ENCODE results near the gene CCDC107. TPM values are rescaled to one million over a fixed set of nuclear protein-coding genes. Genes with fewer than 3 reads are reported as not detected.

Gene CCDC107
- total RNA-seq, 3 donors from 2014 or later: 25.2 to 55.8 (median 35.8) TPM

DNA sequence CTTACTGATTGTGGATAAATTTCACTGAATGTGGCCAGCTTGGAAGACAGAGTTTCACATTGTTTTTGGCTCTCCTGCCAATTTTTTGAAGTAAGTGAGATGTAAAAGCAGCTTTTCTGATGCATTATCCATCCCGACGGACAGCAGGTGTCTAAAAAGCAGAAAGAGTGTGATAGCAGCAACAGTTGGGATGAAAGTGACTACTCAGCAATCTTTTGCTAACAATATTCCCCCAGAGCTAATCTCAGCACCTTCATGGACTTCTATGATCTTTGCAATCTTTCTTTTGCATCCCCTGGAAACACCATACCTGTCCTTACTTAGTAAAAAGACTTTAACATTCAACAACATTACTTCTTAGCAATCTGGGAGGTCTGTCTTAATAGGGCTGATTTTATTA lies 45.2 kb upstream of the CCDC107 start:
- Histone ChIP-seq H3K4me1 (ENCODE audit: low read depth) (peaks cover 3% of the 10 kb centered on the region), H3K4me3 (no peak overlapping the region), H3K36me3 (ENCODE audit: low read depth) (peaks cover 12% of the 10 kb centered on the region), H3K9me3 (no peaks in the 10 kb centered on the region)
- intact Hi-C loops (cut with DNase I, micrococcal nuclease): no loop called here
- TF ChIP-seq, protein P1, sequence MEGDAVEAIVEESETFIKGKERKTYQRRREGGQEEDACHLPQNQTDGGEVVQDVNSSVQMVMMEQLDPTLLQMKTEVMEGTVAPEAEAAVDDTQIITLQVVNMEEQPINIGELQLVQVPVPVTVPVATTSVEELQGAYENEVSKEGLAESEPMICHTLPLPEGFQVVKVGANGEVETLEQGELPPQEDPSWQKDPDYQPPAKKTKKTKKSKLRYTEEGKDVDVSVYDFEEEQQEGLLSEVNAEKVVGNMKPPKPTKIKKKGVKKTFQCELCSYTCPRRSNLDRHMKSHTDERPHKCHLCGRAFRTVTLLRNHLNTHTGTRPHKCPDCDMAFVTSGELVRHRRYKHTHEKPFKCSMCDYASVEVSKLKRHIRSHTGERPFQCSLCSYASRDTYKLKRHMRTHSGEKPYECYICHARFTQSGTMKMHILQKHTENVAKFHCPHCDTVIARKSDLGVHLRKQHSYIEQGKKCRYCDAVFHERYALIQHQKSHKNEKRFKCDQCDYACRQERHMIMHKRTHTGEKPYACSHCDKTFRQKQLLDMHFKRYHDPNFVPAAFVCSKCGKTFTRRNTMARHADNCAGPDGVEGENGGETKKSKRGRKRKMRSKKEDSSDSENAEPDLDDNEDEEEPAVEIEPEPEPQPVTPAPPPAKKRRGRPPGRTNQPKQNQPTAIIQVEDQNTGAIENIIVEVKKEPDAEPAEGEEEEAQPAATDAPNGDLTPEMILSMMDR (IDR thresholded peaks at IDR 0.05): no peak
- ATAC-seq (no peak), DNase-seq (no peak)

DNA sequence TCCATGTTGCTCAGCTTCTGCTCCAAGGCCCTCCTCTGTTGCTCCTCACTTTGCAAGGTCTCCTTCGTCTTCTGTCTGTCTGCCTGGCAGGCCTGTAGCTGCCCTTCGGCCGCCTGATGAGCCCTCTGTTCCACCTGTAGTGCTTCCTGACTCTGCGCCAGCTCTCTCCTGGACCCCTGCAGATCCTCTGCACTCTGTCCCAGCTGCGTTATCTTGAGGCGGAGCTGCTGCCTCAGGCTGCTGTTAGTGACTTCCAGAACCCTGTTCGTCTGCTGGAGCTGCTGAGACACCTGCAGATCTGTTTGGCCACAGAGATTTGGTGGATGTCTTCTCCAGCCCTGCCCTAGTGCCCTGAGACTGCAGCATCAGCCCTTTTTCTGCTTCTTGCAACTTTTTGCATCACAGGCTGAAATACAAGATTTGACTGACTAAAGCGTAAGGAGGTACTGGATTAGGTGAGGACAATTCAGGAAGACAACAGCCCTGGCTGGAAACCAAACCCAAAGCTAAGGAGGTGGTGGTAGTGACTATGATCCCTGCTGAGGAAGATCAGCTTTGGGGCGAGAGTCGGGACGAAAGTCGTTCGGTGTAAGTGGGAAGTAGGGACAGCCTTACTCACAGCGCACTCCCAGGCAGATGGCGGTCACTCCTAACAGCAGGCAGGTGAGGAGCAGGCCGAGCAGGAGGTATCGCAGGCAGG lies 42.0 kb upstream of the CCDC107 start:
- Histone ChIP-seq H3K36me3 (ENCODE audit: low read depth) (no peaks in the 10 kb centered on the region), H3K9me3 (no peaks in the 10 kb centered on the region), H3K4me3 (no peak overlapping the region), H3K4me1 (ENCODE audit: low read depth) (peaks cover 3% of the 10 kb centered on the region)
- intact Hi-C loops (cut with DNase I, micrococcal nuclease): no loop called here
- TF ChIP-seq, protein P1 (IDR thresholded peaks at IDR 0.05): no peak
- no peak for DNase-seq
- ATAC-seq: no peak

DNA sequence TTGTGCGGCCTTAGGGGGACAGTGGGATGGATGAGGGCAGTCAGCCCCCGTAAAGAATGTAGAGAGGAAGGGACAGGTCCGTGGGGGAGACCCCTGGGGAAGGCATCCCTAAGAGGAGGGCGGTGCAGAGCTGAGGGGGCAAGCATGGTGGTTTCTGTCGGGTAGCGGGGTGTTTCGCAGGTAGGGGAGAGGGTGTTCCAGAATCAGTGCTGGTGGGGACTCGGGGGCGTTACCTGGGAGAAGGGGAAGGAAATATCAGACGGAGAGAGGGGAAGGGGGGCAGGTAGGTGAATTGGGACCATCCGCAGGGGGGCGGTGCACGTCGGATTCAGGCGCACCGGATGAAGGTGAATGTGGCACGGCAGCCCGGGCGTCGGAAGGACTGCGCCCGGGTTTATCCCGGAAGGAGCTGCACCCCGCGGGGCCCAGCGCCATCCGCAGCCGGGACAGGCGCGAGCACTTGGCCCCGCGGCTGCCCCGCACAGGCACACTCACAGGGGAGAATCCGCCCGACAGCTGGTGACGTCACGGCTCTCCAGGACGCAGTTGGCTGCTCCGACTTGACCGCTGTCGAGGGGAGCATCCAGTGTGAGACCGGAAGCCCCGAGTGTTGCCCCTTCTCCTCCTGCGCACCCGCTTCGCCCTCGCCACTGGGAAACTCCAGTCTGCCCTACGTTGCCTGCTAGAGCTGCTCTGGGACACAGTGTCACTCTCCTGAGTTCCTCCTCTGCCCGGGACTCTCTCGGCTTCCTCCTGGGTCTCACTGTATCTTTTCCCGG lies 41.2 kb upstream of the CCDC107 start:
- peak; percentile 72 to 88 (median 75) for DNase-seq

DNA sequence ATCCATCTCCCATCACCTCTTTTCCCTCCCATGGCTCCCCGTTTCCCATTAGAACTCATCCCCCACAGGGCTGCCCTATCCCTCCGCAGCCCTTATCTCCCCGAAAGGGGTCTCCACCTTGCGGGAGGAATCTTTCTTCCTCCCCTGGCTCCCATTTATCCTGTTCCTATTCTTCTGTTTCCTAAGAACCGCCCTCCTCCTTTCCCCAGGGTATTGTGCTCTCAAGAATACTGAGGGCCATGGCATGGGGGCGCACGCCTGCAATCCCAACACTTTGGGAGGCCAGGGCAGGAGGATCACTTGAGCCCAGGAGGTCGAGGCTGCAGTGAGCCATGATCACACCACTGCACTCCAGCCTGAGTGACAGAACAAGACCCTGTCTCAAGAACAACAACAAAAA lies 40.5 kb upstream of the CCDC107 start:
- TF ChIP-seq, protein P1 (IDR thresholded peaks at IDR 0.05): no peak
- DNase-seq: no peak
- H3K4me1 ChIP-seq (ENCODE audit: low read depth): peaks cover 3% of the 10 kb centered on the region
- no peaks in the 10 kb centered on the region for H3K9me3 ChIP-seq
- H3K36me3 ChIP-seq (ENCODE audit: low read depth): no peaks in the 10 kb centered on the region
- intact Hi-C loops (cut with DNase I, micrococcal nuclease): no loop called here
- no peak for ATAC-seq
- H3K4me3 ChIP-seq: no peak overlapping the region

More for the DNA sequence above, 41.2 kb upstream of the CCDC107 start:
- no peaks in the 10 kb centered on the region for H3K36me3 ChIP-seq (ENCODE audit: low read depth)
- no peaks in the 10 kb centered on the region for H3K9me3 ChIP-seq
- TF ChIP-seq, protein P1 (IDR thresholded peaks at IDR 0.05): no peak
- peak; percentile 71 for ATAC-seq
- H3K4me1 ChIP-seq (ENCODE audit: low read depth): peaks cover 3% of the 10 kb centered on the region
- intact Hi-C loops (cut with DNase I, micrococcal nuclease): no loop called here
- H3K4me3 ChIP-seq: no peak overlapping the region

DNA sequence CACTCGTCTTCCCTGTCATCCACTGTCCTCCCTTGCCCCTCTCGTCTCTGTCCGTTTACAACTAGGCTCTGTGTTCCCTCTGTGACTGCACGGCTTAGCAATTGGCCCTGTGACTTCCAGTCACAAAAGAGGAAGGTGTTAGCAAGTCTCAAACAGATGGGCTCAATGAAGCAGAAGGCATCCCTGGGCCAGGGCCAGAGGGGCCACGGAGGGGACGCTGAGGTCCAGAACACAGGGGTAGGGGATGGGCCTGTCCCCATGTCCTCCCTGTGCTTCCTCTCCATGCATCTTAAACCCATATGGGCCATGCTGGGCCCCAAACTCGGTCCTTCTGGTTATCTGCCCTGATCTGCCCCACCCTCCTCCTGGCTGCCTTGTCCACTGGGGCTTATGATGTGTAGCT lies 39.8 kb upstream of the CCDC107 start, which contains the start of gene CD72:
TSS of gene CD72 (minus strand) at position 89 of the 403 bp plus-strand sequence. CDS start 110 bp downstream, outside the sequence.
- Histone ChIP-seq H3K9me3 (no peaks in the 10 kb centered on the region), H3K36me3 (ENCODE audit: low read depth) (no peaks in the 10 kb centered on the region), H3K4me3 (no peak within 1 kb of the TSS), H3K4me1 (ENCODE audit: low read depth) (peaks cover 3% of the 10 kb centered on the region)
- TF ChIP-seq, protein P1 (IDR thresholded peaks at IDR 0.05): no peak
- peak; percentile 26 for ATAC-seq
- DNase-seq: no peak
- intact Hi-C loops (cut with DNase I, micrococcal nuclease): no loop called here

Data from mucosa of descending colon (tissue), 3 donors.